Measurements from ENCODE around the gene PCSK5.
"Not testable (repeated sequence)": the region's sequence is repeated elsewhere in the genome, so short reads cannot be mapped to it uniquely, and the experiment has no call there.

Gene PCSK5

GRCh38 chr9:76007935-76008334 lies 117.5 kb downstream of the PCSK5 start:
- no peak for DNase-seq (ENCODE audit: low spot score)

- no peak for DNase-seq (ENCODE audit: low spot score)
Observed at GRCh38 chr9:76013809-76014208, 123.3 kb downstream of the PCSK5 start.

- DNase-seq (ENCODE audit: low spot score), result no peak
Observed at GRCh38 chr9:76018235-76018634, 127.8 kb downstream of the PCSK5 start.

- no peak for DNase-seq (ENCODE audit: low spot score)
Observed at GRCh38 chr9:76018761-76019160, 128.3 kb downstream of the PCSK5 start.

- no peak for DNase-seq (ENCODE audit: low spot score)
Observed at GRCh38 chr9:76020652-76021051, 130.2 kb downstream of the PCSK5 start.

- no peak for DNase-seq (ENCODE audit: low spot score)
Observed at GRCh38 chr9:76022317-76022716, 131.8 kb downstream of the PCSK5 start.

GRCh38 chr9:76023715-76024195 lies 133.3 kb downstream of the PCSK5 start:
- no peak for DNase-seq (ENCODE audit: low spot score)

GRCh38 chr9:76025286-76025685 lies 134.8 kb downstream of the PCSK5 start:
- no peak for DNase-seq (ENCODE audit: low spot score)

- no peak for DNase-seq (ENCODE audit: low spot score)
Observed at GRCh38 chr9:76026796-76027195, 136.3 kb downstream of the PCSK5 start.

- no peak for DNase-seq (ENCODE audit: low spot score)
Observed at GRCh38 chr9:76027416-76027815, 136.9 kb downstream of the PCSK5 start.

- DNase-seq (ENCODE audit: low spot score), result no peak
Observed at GRCh38 chr9:76027861-76028260, 137.4 kb downstream of the PCSK5 start.

- DNase-seq (ENCODE audit: low spot score), result no peak
Observed at GRCh38 chr9:76032038-76032796, 141.7 kb downstream of the PCSK5 start.

GRCh38 chr9:76032797-76033373 lies 142.4 kb downstream of the PCSK5 start:
- no peak for DNase-seq (ENCODE audit: low spot score)

GRCh38 chr9:76034049-76034448 lies 143.6 kb downstream of the PCSK5 start:
- no peak for DNase-seq (ENCODE audit: low spot score)

- no peak for DNase-seq (ENCODE audit: low spot score)
Observed at GRCh38 chr9:76036762-76037161, 146.3 kb downstream of the PCSK5 start.

- no peak for DNase-seq (ENCODE audit: low spot score)
Observed at GRCh38 chr9:76037587-76038225, 147.2 kb downstream of the PCSK5 start.

GRCh38 chr9:76038431-76038830 lies 148.0 kb downstream of the PCSK5 start:
- no peak for DNase-seq (ENCODE audit: low spot score)

- no peak for DNase-seq (ENCODE audit: low spot score)
Observed at GRCh38 chr9:76044266-76044819, 153.9 kb downstream of the PCSK5 start.

GRCh38 chr9:76045221-76045620 lies 154.7 kb downstream of the PCSK5 start:
- DNase-seq (ENCODE audit: low spot score), result no peak

- DNase-seq (ENCODE audit: low spot score), result no peak
Observed at GRCh38 chr9:76049341-76049740, 158.9 kb downstream of the PCSK5 start.

- no peak for DNase-seq (ENCODE audit: low spot score)
Observed at GRCh38 chr9:76067696-76068095, 177.2 kb downstream of the PCSK5 start.

GRCh38 chr9:76077537-76077936 lies 187.1 kb downstream of the PCSK5 start:
- DNase-seq (ENCODE audit: low spot score), result no peak

- not testable (repeated sequence) for DNase-seq (ENCODE audit: low spot score)
Observed at GRCh38 chr9:76081281-76081680, 190.8 kb downstream of the PCSK5 start.

Data from AG08395 (cell line).